ENCODE measurements around the gene LYZL6. TPM values are rescaled to one million over a fixed set of nuclear protein-coding genes. Genes with fewer than 3 reads are reported as not detected.
A peak's percentile ranks its signal among the peaks of the same experiment; 100 is the strongest.

LYZL6 gene, protein sequence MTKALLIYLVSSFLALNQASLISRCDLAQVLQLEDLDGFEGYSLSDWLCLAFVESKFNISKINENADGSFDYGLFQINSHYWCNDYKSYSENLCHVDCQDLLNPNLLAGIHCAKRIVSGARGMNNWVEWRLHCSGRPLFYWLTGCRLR
- not detected in 2 replicates for total RNA-seq (2014; rRNA removed; shearing (Covaris generic))

DNA sequence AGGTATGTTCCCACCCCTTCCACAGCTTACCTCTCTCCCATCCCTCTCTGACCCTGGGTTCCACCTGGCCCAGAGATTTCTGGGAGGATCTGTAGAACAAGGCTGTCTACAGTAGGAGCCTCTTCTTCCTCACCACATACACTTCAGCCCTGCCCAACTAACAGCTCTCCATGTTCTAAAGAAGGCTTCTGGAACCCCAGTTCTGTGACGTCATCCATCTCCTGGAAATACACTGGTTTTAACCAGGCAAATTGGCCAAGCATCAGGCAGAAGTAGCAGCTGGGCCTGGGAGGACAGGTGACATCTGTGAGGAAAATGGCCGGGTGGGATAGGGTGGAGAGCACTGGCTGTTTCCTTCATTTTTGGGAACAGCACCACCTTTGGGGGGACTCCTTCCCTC lies at the start of gene LYZL6:
TSS of gene LYZL6 (minus strand) at position 177 of the 400 bp plus-strand sequence. CDS start 4,357 bp downstream, outside the sequence.
- no peak for DNase-seq (ENCODE audit: low read depth)

DNA sequence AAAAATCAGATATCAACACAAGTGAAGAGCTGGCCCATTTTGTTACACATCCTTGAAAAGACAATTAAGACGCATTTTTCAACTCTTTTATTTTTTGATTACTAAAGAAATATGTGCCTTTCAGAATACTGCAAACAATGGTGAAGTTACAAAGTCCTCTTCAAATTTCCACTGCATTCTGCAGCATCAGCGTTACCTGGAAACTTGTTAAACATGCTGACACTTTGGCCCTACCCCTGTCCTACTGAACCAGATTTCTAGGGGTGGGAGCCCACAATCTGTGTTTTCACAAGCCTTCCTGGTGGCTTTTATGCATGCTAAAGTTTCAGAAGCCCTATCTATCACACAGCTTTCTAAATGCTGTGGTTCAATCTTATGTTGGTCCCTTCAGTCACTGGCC lies 47.6 kb upstream of the LYZL6 start:
- DNase-seq (ENCODE audit: low read depth) = no peak

DNA sequence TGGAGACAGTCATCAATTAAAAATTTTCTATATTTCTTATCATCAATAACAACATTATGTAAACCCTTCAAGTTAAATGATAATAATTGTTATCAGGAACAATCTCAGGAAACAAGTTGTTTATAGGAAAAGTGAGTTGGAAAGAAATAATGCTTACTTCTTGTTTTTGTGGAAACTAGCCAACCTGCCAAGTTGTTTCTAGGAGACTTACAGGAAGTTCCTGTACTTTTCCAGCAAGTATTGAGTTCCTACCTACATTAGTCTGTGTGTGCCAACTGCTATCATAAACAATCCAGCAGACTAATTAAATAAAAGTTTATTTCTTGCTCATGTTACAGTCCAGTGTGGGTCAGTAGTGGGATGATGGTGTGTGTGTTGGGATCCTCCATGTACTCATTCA lies 44.7 kb upstream of the LYZL6 start:
- no peak for DNase-seq (ENCODE audit: low read depth)

DNA sequence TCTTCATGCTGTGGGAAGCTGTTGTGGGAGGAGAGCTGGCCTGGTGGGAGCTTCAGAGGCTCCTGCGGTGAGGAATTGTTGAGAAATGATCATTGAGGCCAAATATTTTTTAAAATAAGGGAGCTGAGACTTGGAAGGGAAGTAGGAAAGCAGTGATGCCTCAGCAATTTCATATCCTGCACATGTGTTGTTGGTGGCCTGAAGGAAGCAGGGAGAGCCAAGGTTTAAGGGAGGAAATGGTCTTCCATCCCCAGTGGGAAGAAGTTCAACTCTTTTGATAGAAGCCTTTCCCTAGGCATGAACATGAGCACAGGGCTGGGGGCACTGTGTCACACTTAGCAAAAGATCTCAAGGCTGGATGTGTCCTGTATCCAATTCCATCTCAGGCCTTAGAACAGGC lies 43.1 kb upstream of the LYZL6 start, which contains the start of gene CCL14:
TSS of gene CCL14 (minus strand) at position 87 of the 400 bp plus-strand sequence. CDS start at position 7, 80 bp downstream.
- DNase-seq (ENCODE audit: low read depth) = no peak

DNA sequence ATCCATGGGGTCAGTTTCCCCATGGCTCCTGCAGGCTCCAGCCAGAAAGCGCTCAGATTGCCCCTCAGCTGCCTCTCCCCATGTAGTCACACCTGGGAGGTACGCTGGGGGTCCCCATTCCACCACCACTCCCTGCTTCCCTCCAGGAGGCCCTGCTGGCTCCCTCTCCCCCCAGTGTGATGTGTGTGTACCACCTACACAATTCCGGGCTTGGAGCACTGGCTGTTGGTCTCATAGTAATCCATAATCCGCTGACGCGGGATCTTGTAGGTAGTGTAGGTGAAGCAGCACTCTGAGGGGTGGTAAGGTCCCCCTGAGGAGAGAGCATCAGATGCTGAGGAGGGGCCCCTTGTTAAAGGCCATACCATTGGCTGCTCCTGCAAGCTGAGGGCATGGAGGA lies 40.6 kb upstream of the LYZL6 start:
- DNase-seq (ENCODE audit: low read depth) = no peak

DNA sequence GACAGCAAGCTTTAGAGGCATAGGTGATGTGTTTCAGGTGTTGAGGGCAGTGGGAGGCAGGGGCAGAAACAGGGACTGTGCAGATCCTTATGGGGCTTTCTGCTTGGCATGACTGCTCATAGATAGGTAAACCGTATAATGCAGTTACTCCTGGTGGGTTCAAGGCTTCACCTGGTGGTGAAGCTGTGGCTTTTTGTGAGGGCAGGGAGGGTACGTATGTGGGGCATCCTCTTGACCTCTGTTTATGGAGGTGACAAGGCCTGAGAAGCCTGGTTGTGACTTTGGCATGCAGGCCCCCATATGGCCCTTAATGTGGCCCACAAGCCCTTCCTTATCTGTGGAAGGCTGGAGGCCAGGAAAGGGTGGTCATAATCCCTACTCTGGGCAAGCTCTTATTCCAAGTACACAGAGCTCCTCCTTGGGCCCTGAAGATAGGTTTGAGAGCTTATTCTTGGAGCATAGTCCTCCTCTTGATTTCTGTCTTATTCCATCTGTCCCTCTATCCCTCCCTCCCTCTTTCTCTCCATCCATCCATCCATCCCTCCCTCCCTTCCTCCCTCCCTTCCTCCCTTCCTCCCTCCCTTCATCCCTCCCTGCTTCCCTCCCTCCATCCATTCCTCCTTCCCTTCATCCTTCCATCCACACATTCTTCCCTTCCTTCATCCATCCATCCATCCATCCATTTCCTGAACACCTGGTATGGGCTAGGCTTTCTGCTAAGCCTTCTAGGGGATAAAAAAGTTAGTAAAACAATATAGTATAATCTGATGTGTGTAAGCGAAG lies 39.1 kb upstream of the LYZL6 start:
- no peak for DNase-seq (ENCODE audit: low read depth)

DNA sequence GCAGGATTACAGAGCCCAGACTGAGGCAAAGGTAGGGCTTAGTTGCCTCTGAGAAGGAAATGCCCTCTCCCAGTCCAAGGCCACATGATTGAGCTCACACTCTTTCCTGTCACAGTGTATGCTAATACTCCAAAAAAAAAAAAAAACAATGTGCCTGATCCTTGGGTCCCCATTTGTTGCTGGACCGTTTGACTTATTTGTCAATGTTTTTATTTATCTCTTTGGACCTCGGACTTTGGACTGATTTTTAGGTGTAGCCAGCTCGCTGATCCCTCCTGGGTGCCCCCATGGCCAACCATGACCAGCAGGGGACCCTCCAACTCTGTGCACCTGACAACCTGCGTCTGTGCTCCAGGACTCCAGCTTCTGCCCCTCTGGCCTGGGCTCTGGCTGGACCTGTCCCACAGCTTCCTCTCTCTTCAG lies 38.4 kb upstream of the LYZL6 start:
- no peak for DNase-seq (ENCODE audit: low read depth)

DNA sequence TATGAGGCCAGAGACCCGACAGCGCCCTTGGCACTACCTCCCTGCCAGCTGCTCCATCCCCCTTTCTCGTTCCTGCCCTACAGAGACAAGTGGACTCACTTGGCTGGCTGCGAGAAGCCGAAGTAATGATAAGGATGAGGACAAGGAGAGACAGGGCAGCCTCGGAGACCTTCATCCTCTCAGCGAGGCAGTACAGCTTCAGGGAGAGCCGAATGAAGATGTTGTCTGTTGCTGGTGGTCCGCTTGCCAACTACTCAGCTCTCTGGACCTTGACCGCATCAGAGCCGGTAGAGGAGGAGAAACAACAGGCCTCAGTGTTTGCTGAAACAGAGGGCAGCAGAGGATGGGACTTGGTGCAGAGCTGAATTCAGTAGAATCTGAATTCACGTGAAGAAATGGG lies 37.7 kb upstream of the LYZL6 start, which contains the start of gene CCL16:
TSS of gene CCL16 (minus strand) at position 252 of the 400 bp plus-strand sequence. CDS start at position 175, 77 bp downstream.
- DNase-seq (ENCODE audit: low read depth) = no peak

DNA sequence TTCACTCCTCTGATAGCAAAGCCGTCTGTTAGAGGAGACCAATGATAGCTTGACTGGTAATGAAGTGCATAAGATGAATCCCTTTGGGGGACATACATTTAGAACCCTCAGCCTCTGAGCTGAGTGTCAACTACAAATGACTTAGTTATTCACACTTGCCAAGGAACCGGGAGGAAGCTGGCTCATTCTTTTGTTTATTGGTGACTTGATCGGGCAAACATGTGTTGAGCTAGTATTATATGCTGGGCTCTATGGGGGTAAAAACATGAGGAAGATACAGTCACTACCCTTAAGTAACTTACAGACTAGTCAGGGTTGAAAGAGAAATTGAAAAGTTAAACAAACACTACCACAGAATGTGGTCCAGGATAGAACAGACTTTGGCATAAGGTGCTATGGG lies 34.8 kb upstream of the LYZL6 start:
- no peak for DNase-seq (ENCODE audit: low read depth)

DNA sequence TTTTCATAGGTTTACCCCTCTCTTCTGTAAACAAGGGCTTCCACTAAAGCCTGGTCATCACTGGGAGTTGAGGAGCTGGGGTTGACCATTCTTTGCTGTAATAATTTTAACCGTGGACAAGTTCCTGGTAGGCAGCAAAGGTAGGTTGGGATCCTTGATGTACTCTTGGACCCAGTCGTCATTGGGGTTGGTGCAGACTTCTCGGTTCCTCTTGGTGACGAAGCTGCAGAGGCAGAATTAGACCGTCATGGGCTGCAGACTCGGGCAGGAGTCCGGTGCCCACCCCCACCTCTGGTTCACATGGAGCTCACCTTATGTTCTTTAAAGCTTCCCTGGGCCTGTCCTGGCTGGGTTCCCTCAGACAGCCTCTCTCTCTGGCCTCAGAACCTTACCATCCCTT lies 34.0 kb upstream of the LYZL6 start:
- DNase-seq (ENCODE audit: low read depth) = no peak

DNA sequence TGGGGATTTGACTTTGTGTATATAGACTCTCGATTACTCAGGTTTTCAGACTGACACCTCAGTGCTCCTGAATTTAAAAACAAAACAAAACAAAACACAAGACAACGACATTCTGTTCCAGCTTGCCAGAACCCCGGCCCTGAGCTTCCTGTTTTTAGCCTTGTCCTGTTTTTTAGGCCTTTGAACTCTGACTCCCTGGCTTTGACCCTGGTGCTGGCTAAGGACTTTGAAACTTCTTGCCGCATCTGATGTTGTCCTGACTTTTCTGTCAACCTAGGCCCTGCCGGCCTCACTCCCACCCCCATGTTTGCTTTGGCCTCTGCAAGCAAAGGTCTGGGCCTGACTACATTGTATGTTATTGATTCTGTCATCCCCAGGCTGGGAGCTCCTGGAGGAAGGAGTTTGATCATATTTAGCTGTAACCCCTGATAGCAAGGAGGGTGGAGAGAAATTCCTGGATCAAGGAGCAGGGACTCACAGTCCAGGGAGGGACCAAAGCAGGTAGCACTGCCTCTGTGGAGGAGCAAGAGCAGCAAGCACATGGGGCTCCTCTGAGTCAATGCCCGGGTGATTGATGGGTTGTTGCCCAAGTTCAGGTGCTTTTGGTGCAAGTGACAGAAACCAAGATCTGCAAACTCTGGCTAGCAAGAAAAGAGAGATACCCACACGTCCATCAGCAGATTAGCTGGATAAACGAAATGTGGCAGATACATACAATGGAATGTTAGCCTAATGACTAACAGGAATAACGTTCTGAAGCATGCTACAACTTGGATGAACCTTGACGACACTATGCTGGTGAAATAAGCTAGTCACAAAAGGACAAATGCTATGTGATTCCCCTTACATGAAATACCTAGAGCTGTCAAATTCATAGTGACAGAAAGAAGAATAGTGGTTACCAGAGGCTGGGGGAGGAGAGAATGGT lies 30.1 kb upstream of the LYZL6 start:
- no peak for DNase-seq (ENCODE audit: low read depth)

DNA sequence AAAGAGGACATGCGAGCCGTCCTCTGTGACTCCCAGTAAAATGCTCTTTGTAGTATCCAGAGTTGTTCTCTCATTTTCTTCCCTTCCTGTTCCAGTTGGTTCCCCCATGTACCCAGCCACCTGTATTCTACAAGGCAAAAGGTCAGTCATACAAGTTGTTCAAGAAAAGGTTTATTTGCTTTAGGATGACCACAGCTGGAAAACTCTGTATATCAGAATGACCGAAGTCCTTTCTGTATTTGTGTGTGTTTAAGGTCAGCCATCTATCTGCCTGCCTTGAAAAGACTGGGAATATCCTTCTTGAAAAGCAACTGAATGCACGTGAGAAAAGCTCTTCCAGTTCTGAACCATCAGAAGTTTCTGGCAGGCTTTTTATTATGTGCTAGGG lies 29.4 kb upstream of the LYZL6 start:
- DNase-seq (ENCODE audit: low read depth) = no peak

DNA sequence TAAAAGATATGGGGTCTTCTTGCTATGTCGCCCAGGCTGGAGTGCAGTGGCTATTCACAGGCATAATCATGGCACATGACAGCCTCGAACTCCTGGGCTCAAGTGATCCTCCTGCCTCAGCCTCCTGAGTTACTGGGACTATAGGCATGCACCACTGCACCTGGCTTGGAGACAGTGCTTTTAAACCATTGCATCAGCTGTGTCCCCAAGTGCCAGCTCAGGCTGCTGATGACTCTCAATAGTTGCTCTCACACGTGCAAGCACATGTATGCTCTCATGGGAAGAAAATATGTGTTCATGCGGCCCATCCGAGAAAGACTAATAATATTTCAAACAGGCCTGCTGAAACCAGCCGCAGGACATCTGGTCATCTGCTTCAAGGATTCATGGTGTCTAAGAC lies 29.0 kb upstream of the LYZL6 start:
- no peak for DNase-seq (ENCODE audit: low read depth)

DNA sequence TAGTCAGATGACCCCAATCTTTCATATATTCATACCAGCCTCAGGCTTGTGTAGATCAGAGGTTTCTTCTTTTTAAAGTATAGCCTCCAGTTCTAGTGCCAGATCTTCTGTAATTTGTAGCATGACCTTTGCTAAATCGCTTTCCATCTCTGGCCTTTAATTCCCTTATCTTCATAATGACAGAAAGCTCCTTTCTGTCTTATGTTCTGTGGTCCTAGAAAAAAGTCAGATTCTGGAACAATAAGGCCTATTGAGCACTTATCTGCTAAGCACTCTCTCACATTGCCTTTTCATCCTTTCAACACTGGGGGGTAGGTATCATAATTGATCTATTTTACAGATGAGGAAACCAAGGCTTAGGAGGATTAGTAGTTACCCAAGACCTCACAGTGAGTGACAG lies 28.6 kb upstream of the LYZL6 start:
- no peak for DNase-seq (ENCODE audit: low read depth)

DNA sequence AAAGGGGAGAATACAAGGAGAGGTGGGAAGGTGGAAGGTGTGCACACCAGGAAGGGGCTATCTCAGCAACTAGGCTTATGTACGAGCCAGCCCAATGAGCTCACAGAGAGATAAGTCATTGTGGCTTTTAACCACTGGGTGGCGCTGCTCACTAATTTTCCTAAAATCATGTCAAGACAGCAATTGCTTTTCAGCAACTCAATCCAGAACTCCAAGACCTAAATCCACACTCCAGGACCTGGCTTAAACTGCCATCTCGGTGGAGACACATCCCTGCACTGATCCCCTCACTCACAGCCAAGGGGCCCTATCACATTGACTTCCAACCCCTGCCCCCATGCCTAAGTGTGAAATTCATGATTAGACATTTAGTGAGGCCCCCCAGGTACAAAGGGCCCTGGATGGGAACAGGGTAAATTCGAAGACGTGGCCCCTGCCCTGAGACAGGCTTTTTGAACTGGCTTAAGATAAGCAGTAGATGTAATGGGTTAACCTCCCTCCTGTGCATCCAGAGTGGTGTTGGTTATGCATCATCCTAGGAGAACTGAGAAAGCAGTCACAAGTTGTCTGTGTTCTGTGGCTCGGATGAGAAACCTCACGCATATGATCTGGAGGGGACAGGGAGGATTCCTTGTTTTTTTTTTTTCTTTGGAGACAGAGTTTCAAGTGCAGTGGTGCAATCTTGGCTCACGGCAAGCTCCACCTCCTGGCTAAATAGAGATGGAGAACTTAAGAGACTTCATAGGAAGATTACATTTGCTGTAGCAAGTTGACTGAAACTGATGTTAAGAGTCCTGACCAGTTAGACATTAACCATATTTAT lies 26.3 kb upstream of the LYZL6 start:
- peak; percentile 60 for DNase-seq (ENCODE audit: low read depth)

DNA sequence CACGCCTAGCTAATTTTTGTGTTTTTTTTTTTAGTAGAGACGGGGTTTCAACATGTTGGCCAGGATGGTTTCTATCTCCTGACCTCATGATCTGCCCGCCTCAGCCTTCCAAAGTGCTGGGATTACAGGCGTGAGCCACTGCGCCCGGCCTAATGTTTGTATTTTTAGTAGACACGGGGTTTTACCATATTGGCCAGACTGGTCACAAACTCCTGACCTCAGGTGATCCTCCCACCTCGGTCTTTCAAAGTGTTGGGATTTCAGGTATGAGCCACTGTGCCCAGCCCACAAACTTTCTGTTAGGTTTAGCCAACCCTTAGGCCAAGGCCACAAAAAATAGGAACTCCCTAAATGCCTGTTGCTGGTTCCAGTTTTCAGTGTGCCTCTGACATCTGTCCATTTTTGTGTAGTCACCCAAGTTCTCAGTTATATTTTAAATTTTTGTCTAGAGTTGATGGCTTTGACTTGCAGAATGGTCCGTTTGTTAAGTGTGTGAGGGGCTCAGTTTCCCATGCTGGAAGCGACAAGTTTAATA lies 25.1 kb upstream of the LYZL6 start:
- no peak for DNase-seq (ENCODE audit: low read depth)

DNA sequence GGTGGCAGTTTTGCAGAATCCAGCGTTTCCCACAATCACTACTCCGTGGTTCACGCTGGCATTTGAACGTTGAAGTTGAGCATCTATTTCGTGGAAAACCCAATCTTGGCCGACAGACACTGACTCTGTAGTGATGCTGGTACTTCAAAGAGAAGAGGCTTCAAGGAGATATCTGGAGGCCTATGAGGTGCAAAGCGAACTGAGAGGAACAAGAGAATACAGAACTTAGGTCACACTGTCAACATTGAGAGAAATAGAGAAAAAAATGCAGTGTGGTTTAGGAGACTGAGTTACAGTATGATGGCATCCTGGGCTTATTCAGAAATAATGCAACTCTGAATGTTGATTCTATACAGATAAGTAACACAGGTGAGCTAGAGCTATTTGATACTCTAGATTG lies 21.8 kb upstream of the LYZL6 start:
- no peak for DNase-seq (ENCODE audit: low read depth)

DNA sequence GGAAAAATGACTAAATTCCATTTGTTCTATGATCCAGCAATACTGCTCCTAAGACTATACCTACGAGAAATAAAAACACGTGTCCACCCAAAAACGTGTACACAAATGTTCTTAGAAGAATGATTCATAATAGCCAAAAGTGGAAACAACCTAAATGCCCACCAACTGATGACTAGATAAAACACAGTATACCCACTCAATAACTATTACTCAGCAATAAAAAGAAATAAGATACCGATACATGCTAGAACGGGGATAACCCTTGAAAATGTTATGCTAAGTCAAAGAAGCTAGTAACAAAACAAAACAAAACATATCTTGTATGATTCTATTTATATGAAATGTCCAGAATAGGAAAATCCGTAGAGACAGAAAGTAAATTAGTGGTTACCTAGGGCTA lies 20.1 kb upstream of the LYZL6 start:
- no peak for DNase-seq (ENCODE audit: low read depth)

DNA sequence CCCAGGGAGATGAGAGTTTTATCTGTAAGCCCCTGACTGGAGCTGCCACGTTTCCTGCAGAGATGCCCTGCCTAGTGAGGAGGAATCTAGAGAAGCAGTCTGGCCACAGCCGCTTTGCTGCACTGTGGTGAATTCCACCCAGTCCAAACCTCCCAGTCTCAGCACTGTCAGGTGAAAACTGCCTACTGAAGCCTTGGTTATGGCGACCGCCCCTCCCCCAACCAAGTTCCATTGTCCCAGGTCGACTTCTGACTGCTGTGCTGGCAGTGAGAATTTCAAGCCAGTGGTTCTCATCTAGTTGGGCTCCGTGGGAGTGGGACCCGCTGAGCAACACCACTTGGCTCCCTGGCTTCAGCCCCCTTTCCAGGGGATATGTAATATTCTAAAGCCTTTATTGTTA lies 10.2 kb upstream of the LYZL6 start:
- DNase-seq (ENCODE audit: low read depth) = no peak

DNA sequence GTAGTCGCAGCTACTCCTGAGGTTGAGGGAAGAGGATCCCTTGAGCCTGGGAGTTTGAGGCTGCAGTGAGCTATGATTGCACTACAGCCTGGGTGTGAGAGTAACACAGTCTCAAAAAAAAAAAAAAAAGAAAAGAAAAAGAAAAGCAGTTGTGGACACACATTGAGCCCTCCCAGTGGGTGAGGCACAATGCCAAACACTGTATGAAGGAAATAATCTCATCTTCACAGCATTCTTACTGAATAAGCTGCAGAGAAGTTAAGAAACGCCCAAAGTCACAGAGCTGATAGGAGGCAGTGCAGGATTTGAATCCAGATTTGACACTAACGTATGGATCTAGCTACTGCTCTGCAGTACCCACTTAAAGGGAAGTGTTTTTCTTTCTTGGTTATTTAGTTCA lies 5.9 kb upstream of the LYZL6 start:
- no peak for DNase-seq (ENCODE audit: low read depth)

DNA sequence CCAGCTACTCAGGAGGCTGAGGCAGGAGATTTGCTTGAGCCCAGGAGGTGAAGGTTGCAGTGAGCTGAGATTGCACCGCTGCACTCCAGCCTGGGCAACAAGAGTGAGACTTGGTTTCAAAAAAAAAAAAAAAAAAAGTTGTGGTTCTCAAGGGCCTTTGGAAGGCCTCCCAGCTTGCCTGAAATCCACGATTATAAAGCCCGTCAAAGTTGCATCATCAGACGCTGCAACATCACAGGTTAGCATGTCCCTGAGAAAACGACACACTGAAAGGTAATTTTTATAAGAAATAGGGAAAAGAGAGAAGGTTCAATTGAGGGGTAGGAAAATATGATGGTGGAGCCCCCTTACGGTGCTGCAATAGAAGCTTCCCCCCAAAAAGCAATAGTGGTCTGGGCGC lies 4.6 kb upstream of the LYZL6 start:
- no peak for DNase-seq (ENCODE audit: low read depth)
